Mucosa of descending colon (tissue), 3 donors: ENCODE data around the gene COL12A1. TPM values are rescaled to one million over a fixed set of nuclear protein-coding genes. Genes with fewer than 3 reads are reported as not detected.

Source experiments
- ATAC-seq: fragments of 200-7000 bp; cut with Tn5 transposase; one replicate; pipeline ENCODE4 v1.9.1; 2020; ENCODE audit warnings: mild to moderate bottlenecking, moderate library complexity
- DNase-seq, 3 donors: peaks; one replicate each; pipeline ENCODE4 v3.0.0-alpha.2; 2020
- H3K36me3 ChIP-seq: fragments of 200-600 bp; one replicate; pipeline ENCODE4 v1.8.0; 2021; ENCODE audit warnings: low read depth, mild to moderate bottlenecking
- H3K4me1 ChIP-seq: fragments of 200-600 bp; one replicate; pipeline ENCODE4 v1.8.0; 2021; ENCODE audit warnings: low read depth, mild to moderate bottlenecking
- H3K4me3 ChIP-seq: fragments of 200-600 bp; one replicate; pipeline ENCODE4 v1.8.0; 2021; ENCODE audit warnings: mild to moderate bottlenecking
- H3K9me3 ChIP-seq: fragments of 200-600 bp; one replicate; pipeline ENCODE4 v1.8.0; 2021; ENCODE audit warnings: mild to moderate bottlenecking
- intact Hi-C, 2 donors: fragments of 100-400 bp; cut with DNase I in 1 of 2; cut with micrococcal nuclease in 1 of 2; formaldehyde crosslinking; loops; one replicate each; pipeline versions ENCODE4 v1.11.0 to v1.11.1; 2022; cut with DNase I, micrococcal nuclease
- total RNA-seq, 3 donors: library from RNA; stranded (reverse); fragmentation: NEBNext Ultra II Directional in 2 of 3; extraction: Animal tissue kit (Norgen Biotek cat#: 25700) in 2 of 3; gene quantifications; one replicate each; pipeline versions ENCODE4 v1.2.1 to v1.2.4, GENCODE V29; 2021 to 2023
- TF ChIP-seq, protein P1 (sequence below): fragments of 200-600 bp; IDR thresholded peaks from one replicate; pipeline ENCODE4 v1.8.0; 2022; ENCODE audit warnings: antibody characterized with exemption, mild to moderate bottlenecking
- donor health status: DM: no; HTN: no; CAD: no; lungs with moderate emphysema.
- donor health status: DM: no; HTN: no; CAD: no.
- donor health status: DM: no; HTN: yes; CAD: no.

Gene COL12A1
- total RNA-seq, 3 donors from 2014 or later: 6.1 to 80.9 (median 15.7) TPM

- ATAC-seq (no peak), DNase-seq (no peak)
- TF ChIP-seq, protein P1, sequence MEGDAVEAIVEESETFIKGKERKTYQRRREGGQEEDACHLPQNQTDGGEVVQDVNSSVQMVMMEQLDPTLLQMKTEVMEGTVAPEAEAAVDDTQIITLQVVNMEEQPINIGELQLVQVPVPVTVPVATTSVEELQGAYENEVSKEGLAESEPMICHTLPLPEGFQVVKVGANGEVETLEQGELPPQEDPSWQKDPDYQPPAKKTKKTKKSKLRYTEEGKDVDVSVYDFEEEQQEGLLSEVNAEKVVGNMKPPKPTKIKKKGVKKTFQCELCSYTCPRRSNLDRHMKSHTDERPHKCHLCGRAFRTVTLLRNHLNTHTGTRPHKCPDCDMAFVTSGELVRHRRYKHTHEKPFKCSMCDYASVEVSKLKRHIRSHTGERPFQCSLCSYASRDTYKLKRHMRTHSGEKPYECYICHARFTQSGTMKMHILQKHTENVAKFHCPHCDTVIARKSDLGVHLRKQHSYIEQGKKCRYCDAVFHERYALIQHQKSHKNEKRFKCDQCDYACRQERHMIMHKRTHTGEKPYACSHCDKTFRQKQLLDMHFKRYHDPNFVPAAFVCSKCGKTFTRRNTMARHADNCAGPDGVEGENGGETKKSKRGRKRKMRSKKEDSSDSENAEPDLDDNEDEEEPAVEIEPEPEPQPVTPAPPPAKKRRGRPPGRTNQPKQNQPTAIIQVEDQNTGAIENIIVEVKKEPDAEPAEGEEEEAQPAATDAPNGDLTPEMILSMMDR: no peak
- no peak overlapping the region for H3K4me3 ChIP-seq
- no peaks in the 10 kb centered on the region for H3K36me3 ChIP-seq
- no peaks in the 10 kb centered on the region for H3K4me1 ChIP-seq
- H3K9me3 ChIP-seq: no peaks in the 10 kb centered on the region
- intact Hi-C loops: no loop called here
Observed at GRCh38 chr6:75166773-75167172, 39.1 kb downstream of the COL12A1 start.

DNA sequence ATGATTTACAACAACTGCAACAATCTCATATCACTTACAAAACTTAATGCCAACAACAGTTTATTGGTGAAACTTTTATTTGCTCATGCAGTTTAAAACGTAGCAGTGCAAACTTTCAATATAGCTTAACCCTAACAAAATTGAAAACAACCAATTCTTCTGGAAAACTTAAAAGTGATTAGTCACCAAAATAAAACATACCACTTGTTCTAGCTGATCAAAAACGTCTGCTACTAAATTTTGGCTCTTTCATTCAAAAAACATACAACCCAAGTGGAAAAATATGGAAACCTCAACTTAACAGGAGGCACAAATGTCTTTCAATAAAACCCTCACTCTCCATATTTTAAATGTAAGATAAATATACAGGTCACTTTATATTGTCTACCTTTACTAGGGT is 39.6 kb downstream of the COL12A1 start:
- Histone ChIP-seq H3K36me3 (no peaks in the 10 kb centered on the region), H3K9me3 (no peaks in the 10 kb centered on the region), H3K4me1 (no peaks in the 10 kb centered on the region), H3K4me3 (no peak overlapping the region)
- DNase-seq (no peak), ATAC-seq (no peak)
- intact Hi-C loops: no loop called here
- TF ChIP-seq, protein P1: no peak

DNA sequence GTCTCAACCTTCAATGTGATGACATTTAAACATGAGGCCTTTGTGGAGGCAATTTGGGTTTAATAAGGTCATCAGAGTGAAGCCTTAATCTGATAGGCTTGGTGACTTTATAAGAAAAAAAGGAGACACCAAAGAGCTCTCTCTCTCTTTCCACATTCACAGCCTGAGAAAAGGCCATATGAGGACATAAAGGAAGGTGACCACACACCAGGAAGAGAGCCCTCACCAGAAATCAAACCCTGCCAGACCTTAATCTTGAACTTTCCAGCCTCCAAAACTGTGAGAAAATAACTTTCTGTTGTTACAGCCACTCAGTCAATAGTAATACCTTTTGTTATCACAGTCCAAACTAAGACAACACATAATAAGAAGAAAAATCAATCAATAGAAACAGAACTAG is 47.7 kb downstream of the COL12A1 start:
- ATAC-seq (no peak), DNase-seq (no peak)
- TF ChIP-seq, protein P1: no peak
- no peaks in the 10 kb centered on the region for H3K36me3 ChIP-seq
- H3K9me3 ChIP-seq: no peaks in the 10 kb centered on the region
- H3K4me1 ChIP-seq: no peaks in the 10 kb centered on the region
- H3K4me3 ChIP-seq: no peak overlapping the region
- intact Hi-C loops: no loop called here

DNA sequence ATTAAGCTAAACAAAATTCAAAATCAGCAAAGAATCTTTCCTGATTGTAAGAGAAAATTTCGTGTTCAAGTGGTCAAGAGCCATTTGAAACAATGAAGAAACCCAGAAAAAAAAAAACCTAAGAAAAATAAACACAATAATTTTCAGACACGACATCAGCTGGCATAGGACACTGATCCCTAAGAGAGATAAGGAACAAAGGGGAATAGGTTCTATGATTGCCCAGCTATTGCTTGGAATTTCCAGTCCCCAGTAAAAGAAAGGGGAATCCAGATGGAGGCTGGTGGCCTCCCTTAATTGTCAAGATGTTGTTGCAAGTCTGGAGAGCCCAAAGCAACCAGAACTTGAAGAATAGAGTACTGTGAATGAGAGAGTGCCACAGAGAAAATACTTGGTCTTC is 48.5 kb downstream of the COL12A1 start:
- H3K9me3 ChIP-seq: no peaks in the 10 kb centered on the region
- ATAC-seq (no peak), DNase-seq (no peak)
- no peaks in the 10 kb centered on the region for H3K4me1 ChIP-seq
- intact Hi-C loops: no loop called here
- TF ChIP-seq, protein P1: no peak
- H3K36me3 ChIP-seq: no peaks in the 10 kb centered on the region
- no peak overlapping the region for H3K4me3 ChIP-seq

DNA sequence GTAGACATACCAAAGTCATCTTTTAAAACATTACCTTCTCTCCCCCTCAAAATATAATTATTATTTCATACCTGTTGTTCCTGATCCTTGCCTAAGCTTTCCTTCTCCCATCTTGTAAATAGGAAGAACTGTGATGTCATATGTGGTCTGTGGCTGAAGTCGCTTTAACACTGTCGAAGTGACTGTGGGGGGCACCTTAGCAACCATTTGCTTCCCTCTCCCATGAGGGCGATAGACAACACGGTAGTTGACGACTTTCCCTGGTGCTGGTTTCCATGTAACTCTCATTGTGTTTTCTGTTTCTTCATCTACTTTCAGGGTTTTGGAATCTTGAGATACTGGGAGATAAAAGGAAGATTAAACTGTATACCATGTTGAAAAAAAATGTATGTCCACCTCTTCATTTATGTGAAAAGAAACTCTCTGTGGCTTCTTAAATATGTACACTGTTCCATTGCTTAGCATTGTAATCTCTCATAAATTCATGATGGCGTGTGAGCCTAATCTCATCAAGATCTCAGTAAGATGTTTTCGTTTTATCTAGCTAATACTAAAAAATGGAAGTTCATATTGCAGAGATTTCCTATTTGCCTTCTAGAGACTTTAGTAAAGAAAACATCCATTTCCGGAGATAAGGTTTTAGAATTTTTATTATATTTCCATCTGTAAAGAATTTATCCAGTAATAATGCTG is 49.5 kb downstream of the COL12A1 start:
- Histone ChIP-seq H3K4me1 (no peaks in the 10 kb centered on the region), H3K9me3 (no peaks in the 10 kb centered on the region), H3K4me3 (no peak overlapping the region), H3K36me3 (no peaks in the 10 kb centered on the region)
- intact Hi-C loops: no loop called here
- DNase-seq: no peak
- no peak for ATAC-seq
- TF ChIP-seq, protein P1: no peak

DNA sequence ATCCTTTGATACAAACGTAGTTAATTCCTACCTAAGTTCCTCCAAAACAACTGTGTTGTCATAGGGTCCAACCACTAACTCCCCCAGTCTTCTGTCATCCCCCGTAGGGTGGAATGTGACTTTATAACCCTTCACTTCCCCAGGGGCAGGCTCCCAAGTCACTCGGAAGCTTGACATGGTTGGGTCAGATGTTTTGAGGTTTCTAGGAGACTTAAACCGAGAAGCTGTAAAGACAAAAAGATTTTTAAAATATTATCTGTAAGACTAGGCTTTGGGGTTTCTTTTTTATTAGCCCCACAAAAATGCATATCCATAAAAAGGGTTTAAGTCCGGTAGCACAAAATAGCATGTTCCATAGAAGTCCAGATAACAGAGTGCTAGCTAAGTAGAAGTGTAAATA is 50.2 kb downstream of the COL12A1 start:
- no peak for DNase-seq
- Histone ChIP-seq H3K4me3 (no peak overlapping the region), H3K9me3 (no peaks in the 10 kb centered on the region), H3K36me3 (no peaks in the 10 kb centered on the region), H3K4me1 (no peaks in the 10 kb centered on the region)
- TF ChIP-seq, protein P1: no peak
- ATAC-seq: no peak
- intact Hi-C loops: no loop called here
